Panc1 (cell line): ENCODE data around the gene SMOC2. TPM values are rescaled to one million over a fixed set of nuclear protein-coding genes. Genes with fewer than 3 reads are reported as not detected.

Experiments used
- ATAC-seq: fragments of 200-7000 bp; cut with Tn5 transposase; 2 replicates; pipeline ENCODE4 v1.9.1; 2020; ENCODE audit warnings: mild to moderate bottlenecking, moderate library complexity
- BruUV-seq: library from RNA; stranded (reverse); fragments of 400-500 nt; replicated peaks from 2 replicates; lab custom pipeline; 2021; lab: Mats Ljungman, UMichigan
- CTCF ChIA-PET: fragments of 300-600 bp; sonication (Branson Sonifier 250); formaldehyde crosslinking; loops from one replicate; lab custom pipeline; 2022; ENCODE audit warnings: antibody characterized with exemption; lab: Charles Lee
- POLR2A ChIA-PET: fragments of 300-600 bp; sonication (Branson Sonifier 250); formaldehyde crosslinking; loops from one replicate; lab custom pipeline; 2022; ENCODE audit warnings: antibody characterized with exemption; lab: Charles Lee
- DNase-seq: peaks from one replicate; pipeline ENCODE4 v3.0.0-alpha.2; 2010; ENCODE audit warnings: low read depth, low spot score
- H3K27ac ChIP-seq: 2 replicates; pipeline ENCODE4 v1.5.1; 2011; ENCODE audit warnings: mild to moderate bottlenecking, low read length, inconsistent platforms
- H3K27me3 ChIP-seq: fragments of 200-500 bp; sonication (Bioruptor generic); 2 replicates; pipeline ENCODE4 v1.6.0; 2014; ENCODE audit warnings: low read length, inconsistent platforms; ENCODE audit not compliant: control insufficient read depth, insufficient read depth
- H3K36me3 ChIP-seq: fragments of 200-500 bp; sonication (Bioruptor generic); 2 replicates; pipeline ENCODE4 v1.5.1; 2014; ENCODE audit warnings: inconsistent platforms, mild to moderate bottlenecking, low read length, moderate library complexity; ENCODE audit not compliant: control insufficient read depth, insufficient read depth
- H3K4me1 ChIP-seq: 2 replicates; pipeline ENCODE4 v1.5.1; 2011; ENCODE audit warnings: inconsistent platforms, mild to moderate bottlenecking, low read length, moderate library complexity; ENCODE audit not compliant: control insufficient read depth, insufficient read depth
- H3K4me3 ChIP-seq, 2 experiments: 2 replicates each; pipeline ENCODE4 v1.5.1; 2011 to 2012; ENCODE audit warnings: low read depth in 2 of 2, low read length in 2 of 2, mild to moderate bottlenecking in 2 of 2, inconsistent platforms in 1 of 2, moderate library complexity in 1 of 2
- H3K9me3 ChIP-seq: fragments of 200-500 bp; sonication (Bioruptor generic); 2 replicates; pipeline ENCODE4 v1.5.1; 2014; ENCODE audit warnings: low read depth, mild to moderate bottlenecking, inconsistent platforms, low read length, moderate library complexity; ENCODE audit not compliant: control insufficient read depth, insufficient read depth
- POLR2AphosphoS5 ChIP-seq: IDR thresholded peaks from 2 replicates; pipeline ENCODE4 v1.6.1; 2012; ENCODE audit warnings: mild to moderate bottlenecking, low read depth, low read length, moderate library complexity
- SIN3A ChIP-seq: IDR thresholded peaks from 2 replicates; pipeline ENCODE4 v1.6.1; 2012; ENCODE audit warnings: low read depth, mild to moderate bottlenecking, low read length, moderate library complexity, borderline replicate concordance; ENCODE audit not compliant: insufficient read depth
- TCF7L2 ChIP-seq: IDR thresholded peaks from 2 replicates; pipeline ENCODE4 v1.6.1; 2011; ENCODE audit warnings: mild to moderate bottlenecking, low read depth, low read length, inconsistent platforms
- in situ Hi-C: cut with HindIII; loops from 2 replicates; pipeline ENCODE4 v1.10.0; 2016; ENCODE audit warnings: low sequenced_read_pairs, low pct_unique_long_range_greater_than_20kb
- intact Hi-C: fragments of 100-400 bp; cut with micrococcal nuclease; formaldehyde crosslinking; loops from one replicate; pipeline ENCODE4 v1.10.0; 2022; ENCODE audit not compliant: unreplicated experiment
- total RNA-seq: library from RNA; stranded (reverse); gene quantifications from one replicate; pipeline ENCODE4 v1.2.1, GENCODE V29; 2021; ENCODE audit not compliant: unreplicated experiment
- TF ChIP-seq, protein P1 (sequence below), 2 experiments: IDR thresholded peaks; 2 replicates each; pipeline ENCODE4 v1.6.1; 2011 to 2012; ENCODE audit warnings: low read depth in 2 of 2, control low read depth in 1 of 2, low read length in 1 of 2, mild to moderate bottlenecking in 1 of 2, moderate library complexity in 1 of 2; ENCODE audit not compliant: insufficient read depth in 1 of 2
- TF ChIP-seq, protein P2 (sequence below): fragments of 450-650 bp; IDR thresholded peaks from 2 replicates; pipeline ENCODE4 v1.5.1; 2017; ENCODE audit warnings: mild to moderate bottlenecking

The SMOC2 gene
- total RNA-seq, 1 experiment from 2014 or later = 0.13 TPM

GRCh38 chr6:168495636-168496035, 54.7 kb downstream of the SMOC2 start:
- in situ Hi-C loops (no loop called here), intact Hi-C loops (no loop called here)
- Histone ChIP-seq H3K9me3 (no peaks in the 10 kb centered on the region), H3K4me1 (no peaks in the 10 kb centered on the region), H3K27me3 (peaks cover 11% of the 10 kb centered on the region), H3K27ac (no peak overlapping the region), H3K36me3 (no peaks in the 10 kb centered on the region), H3K4me3 (no peak overlapping the region)
- no TSS peak for BruUV-seq
- ChIA-PET POLR2A (no interaction called here), CTCF (no interaction called here)
- DNase-seq (no peak), ATAC-seq (no peak)
- TF ChIP-seq, protein P1, sequence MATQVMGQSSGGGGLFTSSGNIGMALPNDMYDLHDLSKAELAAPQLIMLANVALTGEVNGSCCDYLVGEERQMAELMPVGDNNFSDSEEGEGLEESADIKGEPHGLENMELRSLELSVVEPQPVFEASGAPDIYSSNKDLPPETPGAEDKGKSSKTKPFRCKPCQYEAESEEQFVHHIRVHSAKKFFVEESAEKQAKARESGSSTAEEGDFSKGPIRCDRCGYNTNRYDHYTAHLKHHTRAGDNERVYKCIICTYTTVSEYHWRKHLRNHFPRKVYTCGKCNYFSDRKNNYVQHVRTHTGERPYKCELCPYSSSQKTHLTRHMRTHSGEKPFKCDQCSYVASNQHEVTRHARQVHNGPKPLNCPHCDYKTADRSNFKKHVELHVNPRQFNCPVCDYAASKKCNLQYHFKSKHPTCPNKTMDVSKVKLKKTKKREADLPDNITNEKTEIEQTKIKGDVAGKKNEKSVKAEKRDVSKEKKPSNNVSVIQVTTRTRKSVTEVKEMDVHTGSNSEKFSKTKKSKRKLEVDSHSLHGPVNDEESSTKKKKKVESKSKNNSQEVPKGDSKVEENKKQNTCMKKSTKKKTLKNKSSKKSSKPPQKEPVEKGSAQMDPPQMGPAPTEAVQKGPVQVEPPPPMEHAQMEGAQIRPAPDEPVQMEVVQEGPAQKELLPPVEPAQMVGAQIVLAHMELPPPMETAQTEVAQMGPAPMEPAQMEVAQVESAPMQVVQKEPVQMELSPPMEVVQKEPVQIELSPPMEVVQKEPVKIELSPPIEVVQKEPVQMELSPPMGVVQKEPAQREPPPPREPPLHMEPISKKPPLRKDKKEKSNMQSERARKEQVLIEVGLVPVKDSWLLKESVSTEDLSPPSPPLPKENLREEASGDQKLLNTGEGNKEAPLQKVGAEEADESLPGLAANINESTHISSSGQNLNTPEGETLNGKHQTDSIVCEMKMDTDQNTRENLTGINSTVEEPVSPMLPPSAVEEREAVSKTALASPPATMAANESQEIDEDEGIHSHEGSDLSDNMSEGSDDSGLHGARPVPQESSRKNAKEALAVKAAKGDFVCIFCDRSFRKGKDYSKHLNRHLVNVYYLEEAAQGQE (IDR thresholded peaks at IDR 0.05; ENCODE audit: insufficient read depth in 1 of 2, low read depth in 2 of 2, low read length in 1 of 2) = no peak
- TF ChIP-seq SIN3A (no peak), TCF7L2 (no peak)
- TF ChIP-seq, protein P2, sequence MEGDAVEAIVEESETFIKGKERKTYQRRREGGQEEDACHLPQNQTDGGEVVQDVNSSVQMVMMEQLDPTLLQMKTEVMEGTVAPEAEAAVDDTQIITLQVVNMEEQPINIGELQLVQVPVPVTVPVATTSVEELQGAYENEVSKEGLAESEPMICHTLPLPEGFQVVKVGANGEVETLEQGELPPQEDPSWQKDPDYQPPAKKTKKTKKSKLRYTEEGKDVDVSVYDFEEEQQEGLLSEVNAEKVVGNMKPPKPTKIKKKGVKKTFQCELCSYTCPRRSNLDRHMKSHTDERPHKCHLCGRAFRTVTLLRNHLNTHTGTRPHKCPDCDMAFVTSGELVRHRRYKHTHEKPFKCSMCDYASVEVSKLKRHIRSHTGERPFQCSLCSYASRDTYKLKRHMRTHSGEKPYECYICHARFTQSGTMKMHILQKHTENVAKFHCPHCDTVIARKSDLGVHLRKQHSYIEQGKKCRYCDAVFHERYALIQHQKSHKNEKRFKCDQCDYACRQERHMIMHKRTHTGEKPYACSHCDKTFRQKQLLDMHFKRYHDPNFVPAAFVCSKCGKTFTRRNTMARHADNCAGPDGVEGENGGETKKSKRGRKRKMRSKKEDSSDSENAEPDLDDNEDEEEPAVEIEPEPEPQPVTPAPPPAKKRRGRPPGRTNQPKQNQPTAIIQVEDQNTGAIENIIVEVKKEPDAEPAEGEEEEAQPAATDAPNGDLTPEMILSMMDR = no peak

DNA sequence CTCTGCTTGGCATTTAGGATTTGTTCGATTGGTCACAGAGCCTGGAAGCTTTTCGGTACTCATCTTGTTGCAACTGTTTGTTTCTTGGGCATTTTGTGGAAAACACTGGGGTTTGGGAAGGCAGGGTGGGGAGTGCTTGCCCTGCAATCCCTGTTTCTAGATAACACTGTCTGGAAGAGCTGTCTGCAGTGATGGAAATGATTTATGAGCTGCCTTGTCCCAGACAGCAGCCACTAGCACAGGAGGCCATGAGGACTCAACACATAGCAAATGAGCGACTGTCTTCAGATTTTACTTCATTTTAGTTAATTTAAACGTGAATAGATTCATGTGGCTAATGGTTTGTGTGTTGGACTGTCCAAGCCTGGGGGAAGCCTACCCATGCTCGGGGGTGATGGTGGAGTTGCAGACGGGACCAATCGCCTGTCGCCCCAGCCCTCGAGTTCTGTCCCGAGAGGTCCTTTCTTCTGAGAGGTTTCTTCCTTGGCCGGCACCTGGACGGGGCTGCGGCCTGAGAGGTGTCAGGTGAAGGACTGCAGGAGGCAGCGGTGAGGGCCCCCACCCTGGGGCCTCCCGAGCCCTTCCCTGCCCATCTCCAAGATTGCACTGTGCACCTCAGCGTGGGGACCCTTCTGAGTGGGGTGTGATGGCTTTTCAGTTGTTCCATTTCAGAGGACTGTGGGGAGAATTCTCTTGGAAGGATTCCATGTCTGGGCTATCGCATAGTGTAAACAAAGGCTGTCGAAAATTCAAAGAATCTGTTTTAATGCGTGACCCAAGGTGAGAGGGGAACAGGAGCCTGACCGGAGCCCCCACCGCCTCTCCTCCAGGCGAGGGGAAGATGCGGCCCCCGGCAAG, 55.4 kb downstream of the SMOC2 start:
- no TSS peak for BruUV-seq
- TF ChIP-seq, protein P1 (IDR thresholded peaks at IDR 0.05; ENCODE audit: insufficient read depth in 1 of 2, low read depth in 2 of 2, low read length in 1 of 2) = no peak
- TF ChIP-seq, protein P2 = no peak
- TF ChIP-seq SIN3A = no peak
- no peak for TF ChIP-seq TCF7L2
- no peak for TF ChIP-seq POLR2AphosphoS5
- H3K4me3 ChIP-seq = no peak overlapping the region
- DNase-seq = no peak
- in situ Hi-C loops = no loop called here
- H3K4me1 ChIP-seq = no peaks in the 10 kb centered on the region
- no peaks in the 10 kb centered on the region for H3K9me3 ChIP-seq
- peaks cover 17% of the 10 kb centered on the region for H3K27me3 ChIP-seq
- no peaks in the 10 kb centered on the region for H3K36me3 ChIP-seq
- no peak overlapping the region for H3K27ac ChIP-seq
- no peak for ATAC-seq
- CTCF ChIA-PET = no interaction called here
- POLR2A ChIA-PET = no interaction called here
- intact Hi-C loops = no loop called here
